Measurements from ENCODE around the gene AK9. TPM values are rescaled to one million over a fixed set of nuclear protein-coding genes. Genes with fewer than 3 reads are reported as not detected.

Gene AK9
- total and polyA plus RNA-seq, 10 of the 15 experiments (the other 5 are each of a cell fraction or from before 2014, with no cell fraction given): 2.1 to 7.4 (median 4.2) TPM

GRCh38 chr6:109472132-109472995, 218.6 kb downstream of the AK9 start (continued):
- TF ChIP-seq CEBPZ (IDR thresholded peaks at IDR 0.05; ENCODE audit: low read depth, low read length) (no peak), NFXL1 (IDR thresholded peaks at IDR 0.05; ENCODE audit: borderline replicate concordance) (no peak), IKZF1 (conservative IDR thresholded peaks at IDR 0.05) (peak; percentile 66), PAX8 (IDR thresholded peaks at IDR 0.05) (no peak), MEF2A (IDR thresholded peaks at IDR 0.05; ENCODE audit: insufficient read depth, low read depth, low read length) (no peak), MEF2B (IDR thresholded peaks at IDR 0.05; ENCODE audit: partially characterized antibody, poor library complexity, severe bottlenecking) (peak; percentile 89), PML (IDR thresholded peaks at IDR 0.05; ENCODE audit: low read length) (no peak), GABPA (IDR thresholded peaks at IDR 0.05; ENCODE audit: low read depth) (no peak), IKZF2 (IDR thresholded peaks at IDR 0.05) (peak in 1 of 2 experiments; percentile 49; a peak in 2 of 4 replicates), CREB1 (IDR thresholded peaks at IDR 0.05; ENCODE audit: low read depth) (0 out of 2 replicates have a peak, but pooled peaks have one; percentile 19), BHLHE40 (IDR thresholded peaks at IDR 0.05; ENCODE audit: borderline replicate concordance in 1 of 2, low read depth in 2 of 2, low read length in 1 of 2) (peak in 1 of 2 experiments; percentile 6; a peak in 1 of 4 replicates), POLR2AphosphoS5 (IDR thresholded peaks at IDR 0.05; ENCODE audit: low read length) (no peak), NFIC (IDR thresholded peaks at IDR 0.05; ENCODE audit: low read depth, low read length) (0 out of 2 replicates have a peak, but pooled peaks have one; percentile 26), MXI1 (IDR thresholded peaks at IDR 0.05; ENCODE audit: low read depth, low read length) (0 out of 2 replicates have a peak, but pooled peaks have one; percentile 22)
- TF ChIP-seq, protein P1, sequence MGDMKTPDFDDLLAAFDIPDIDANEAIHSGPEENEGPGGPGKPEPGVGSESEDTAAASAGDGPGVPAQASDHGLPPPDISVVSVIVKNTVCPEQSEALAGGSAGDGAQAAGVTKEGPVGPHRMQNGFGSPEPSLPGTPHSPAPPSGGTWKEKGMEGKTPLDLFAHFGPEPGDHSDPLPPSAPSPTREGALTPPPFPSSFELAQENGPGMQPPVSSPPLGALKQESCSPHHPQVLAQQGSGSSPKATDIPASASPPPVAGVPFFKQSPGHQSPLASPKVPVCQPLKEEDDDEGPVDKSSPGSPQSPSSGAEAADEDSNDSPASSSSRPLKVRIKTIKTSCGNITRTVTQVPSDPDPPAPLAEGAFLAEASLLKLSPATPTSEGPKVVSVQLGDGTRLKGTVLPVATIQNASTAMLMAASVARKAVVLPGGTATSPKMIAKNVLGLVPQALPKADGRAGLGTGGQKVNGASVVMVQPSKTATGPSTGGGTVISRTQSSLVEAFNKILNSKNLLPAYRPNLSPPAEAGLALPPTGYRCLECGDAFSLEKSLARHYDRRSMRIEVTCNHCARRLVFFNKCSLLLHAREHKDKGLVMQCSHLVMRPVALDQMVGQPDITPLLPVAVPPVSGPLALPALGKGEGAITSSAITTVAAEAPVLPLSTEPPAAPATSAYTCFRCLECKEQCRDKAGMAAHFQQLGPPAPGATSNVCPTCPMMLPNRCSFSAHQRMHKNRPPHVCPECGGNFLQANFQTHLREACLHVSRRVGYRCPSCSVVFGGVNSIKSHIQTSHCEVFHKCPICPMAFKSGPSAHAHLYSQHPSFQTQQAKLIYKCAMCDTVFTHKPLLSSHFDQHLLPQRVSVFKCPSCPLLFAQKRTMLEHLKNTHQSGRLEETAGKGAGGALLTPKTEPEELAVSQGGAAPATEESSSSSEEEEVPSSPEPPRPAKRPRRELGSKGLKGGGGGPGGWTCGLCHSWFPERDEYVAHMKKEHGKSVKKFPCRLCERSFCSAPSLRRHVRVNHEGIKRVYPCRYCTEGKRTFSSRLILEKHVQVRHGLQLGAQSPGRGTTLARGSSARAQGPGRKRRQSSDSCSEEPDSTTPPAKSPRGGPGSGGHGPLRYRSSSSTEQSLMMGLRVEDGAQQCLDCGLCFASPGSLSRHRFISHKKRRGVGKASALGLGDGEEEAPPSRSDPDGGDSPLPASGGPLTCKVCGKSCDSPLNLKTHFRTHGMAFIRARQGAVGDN (IDR thresholded peaks at IDR 0.05): no peak

All from GM12878 (cell line).